Measurements from ENCODE around the gene TUSC2.

GRCh38 chr3:50337175-50337861 lies 9.3 kb upstream of the TUSC2 start:
- TF ChIP-seq ARNTL (CRISPR knock-in tag; IDR thresholded peaks at IDR 0.05; ENCODE audit: borderline replicate concordance, low read depth) (no peak), TCF4 (CRISPR knock-in tag; IDR thresholded peaks at IDR 0.05; ENCODE audit: borderline replicate concordance) (no peak), ZFP30 (CRISPR knock-in tag; IDR thresholded peaks at IDR 0.05) (no peak), TOX (CRISPR knock-in tag; IDR thresholded peaks at IDR 0.05; ENCODE audit: borderline replicate concordance) (no peak), SNAI2 (CRISPR knock-in tag; IDR thresholded peaks at IDR 0.05) (no peak), GLIS3 (CRISPR knock-in tag; IDR thresholded peaks at IDR 0.05) (no peak), ZC3H10 (CRISPR knock-in tag; IDR thresholded peaks at IDR 0.05) (no peak), RARB (CRISPR knock-in tag; IDR thresholded peaks at IDR 0.05) (no peak), CSRNP3 (CRISPR knock-in tag; IDR thresholded peaks at IDR 0.05) (no peak), ZFP3 (CRISPR knock-in tag; IDR thresholded peaks at IDR 0.05) (no peak), ISL1 (CRISPR knock-in tag; IDR thresholded peaks at IDR 0.05) (no peak), POU6F1 (CRISPR knock-in tag; IDR thresholded peaks at IDR 0.05; ENCODE audit: borderline replicate concordance, low read depth) (no peak)
- TF ChIP-seq, protein P1, sequence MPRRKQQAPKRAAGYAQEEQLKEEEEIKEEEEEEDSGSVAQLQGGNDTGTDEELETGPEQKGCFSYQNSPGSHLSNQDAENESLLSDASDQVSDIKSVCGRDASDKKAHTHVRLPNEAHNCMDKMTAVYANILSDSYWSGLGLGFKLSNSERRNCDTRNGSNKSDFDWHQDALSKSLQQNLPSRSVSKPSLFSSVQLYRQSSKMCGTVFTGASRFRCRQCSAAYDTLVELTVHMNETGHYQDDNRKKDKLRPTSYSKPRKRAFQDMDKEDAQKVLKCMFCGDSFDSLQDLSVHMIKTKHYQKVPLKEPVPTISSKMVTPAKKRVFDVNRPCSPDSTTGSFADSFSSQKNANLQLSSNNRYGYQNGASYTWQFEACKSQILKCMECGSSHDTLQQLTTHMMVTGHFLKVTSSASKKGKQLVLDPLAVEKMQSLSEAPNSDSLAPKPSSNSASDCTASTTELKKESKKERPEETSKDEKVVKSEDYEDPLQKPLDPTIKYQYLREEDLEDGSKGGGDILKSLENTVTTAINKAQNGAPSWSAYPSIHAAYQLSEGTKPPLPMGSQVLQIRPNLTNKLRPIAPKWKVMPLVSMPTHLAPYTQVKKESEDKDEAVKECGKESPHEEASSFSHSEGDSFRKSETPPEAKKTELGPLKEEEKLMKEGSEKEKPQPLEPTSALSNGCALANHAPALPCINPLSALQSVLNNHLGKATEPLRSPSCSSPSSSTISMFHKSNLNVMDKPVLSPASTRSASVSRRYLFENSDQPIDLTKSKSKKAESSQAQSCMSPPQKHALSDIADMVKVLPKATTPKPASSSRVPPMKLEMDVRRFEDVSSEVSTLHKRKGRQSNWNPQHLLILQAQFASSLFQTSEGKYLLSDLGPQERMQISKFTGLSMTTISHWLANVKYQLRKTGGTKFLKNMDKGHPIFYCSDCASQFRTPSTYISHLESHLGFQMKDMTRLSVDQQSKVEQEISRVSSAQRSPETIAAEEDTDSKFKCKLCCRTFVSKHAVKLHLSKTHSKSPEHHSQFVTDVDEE (CRISPR knock-in tag; IDR thresholded peaks at IDR 0.05): no peak
- TF ChIP-seq, protein P2, sequence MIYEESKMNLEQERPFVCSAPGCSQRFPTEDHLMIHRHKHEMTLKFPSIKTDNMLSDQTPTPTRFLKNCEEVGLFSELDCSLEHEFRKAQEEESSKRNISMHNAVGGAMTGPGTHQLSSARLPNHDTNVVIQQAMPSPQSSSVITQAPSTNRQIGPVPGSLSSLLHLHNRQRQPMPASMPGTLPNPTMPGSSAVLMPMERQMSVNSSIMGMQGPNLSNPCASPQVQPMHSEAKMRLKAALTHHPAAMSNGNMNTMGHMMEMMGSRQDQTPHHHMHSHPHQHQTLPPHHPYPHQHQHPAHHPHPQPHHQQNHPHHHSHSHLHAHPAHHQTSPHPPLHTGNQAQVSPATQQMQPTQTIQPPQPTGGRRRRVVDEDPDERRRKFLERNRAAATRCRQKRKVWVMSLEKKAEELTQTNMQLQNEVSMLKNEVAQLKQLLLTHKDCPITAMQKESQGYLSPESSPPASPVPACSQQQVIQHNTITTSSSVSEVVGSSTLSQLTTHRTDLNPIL (CRISPR knock-in tag; IDR thresholded peaks at IDR 0.05; ENCODE audit: low read depth): no peak

Measured in SK-N-SH treated with all-trans-retinoic acid at 6 μM for 48 hours (cell line).